Colonic mucosa (tissue), 4 donors: ENCODE measurements around the gene OLFM1. TPM values are rescaled to one million over a fixed set of nuclear protein-coding genes. Genes with fewer than 3 reads are reported as not detected.

Experiments used
- DNase-seq: peaks from one replicate; pipeline ENCODE4 v3.0.0-alpha.2; 2020
- H3K27ac ChIP-seq: fragments of 200-600 bp; one replicate; pipeline ENCODE4 v1.8.0; 2021
- H3K27me3 ChIP-seq: fragments of 200-600 bp; one replicate; pipeline ENCODE4 v1.8.0; 2021
- H3K36me3 ChIP-seq: fragments of 200-600 bp; one replicate; pipeline ENCODE4 v1.8.0; 2021
- H3K4me1 ChIP-seq: fragments of 200-600 bp; one replicate; pipeline ENCODE4 v1.8.0; 2021; ENCODE audit warnings: mild to moderate bottlenecking
- H3K4me3 ChIP-seq: fragments of 200-600 bp; one replicate; pipeline ENCODE4 v1.8.0; 2021
- H3K9ac ChIP-seq, 2 donors: one replicate each; pipeline ENCODE4 v1.7.0; 2013; ENCODE audit warnings: control low read depth in 2 of 2, low read depth in 2 of 2, low read length in 2 of 2
- H3K9me3 ChIP-seq: fragments of 200-600 bp; one replicate; pipeline ENCODE4 v1.8.0; 2021
- CTCF ChIP-seq: fragments of 200-600 bp; IDR thresholded peaks from one replicate; pipeline ENCODE4 v1.8.0; 2022; ENCODE audit warnings: antibody characterized with exemption, mild to moderate bottlenecking
- intact Hi-C: fragments of 100-400 bp; cut with DNase I; formaldehyde crosslinking; loops from one replicate; pipeline ENCODE4 v1.14.1; 2022
- total RNA-seq, 2 donors: library from RNA; stranded (reverse); fragmentation: NEBNext Ultra II Directional in 1 of 2; extraction: Animal tissue kit (Norgen Biotek cat#: 25700) in 1 of 2; gene quantifications; one replicate each; pipeline ENCODE4 v1.2.1, GENCODE V29; 2021
- donor health status: healthy.
- donor health status: DM: no; HTN: no; CAD: no.
- donor health status: DM: no; HTN: no; CAD: no.

Gene OLFM1
- total RNA-seq, 2 donors from 2014 or later: 3.8 to 8.9 TPM

- no peaks in the 10 kb centered on the region for H3K27me3 ChIP-seq
- H3K9me3 ChIP-seq: no peaks in the 10 kb centered on the region
- no peak overlapping the region for H3K4me3 ChIP-seq
- intact Hi-C loops: no loop called here
- no peak for TF ChIP-seq CTCF
- no peak overlapping the region for H3K9ac ChIP-seq
- no peaks in the 10 kb centered on the region for H3K36me3 ChIP-seq
- no peaks in the 10 kb centered on the region for H3K4me1 ChIP-seq
- H3K27ac ChIP-seq: no peak overlapping the region
- no peak for DNase-seq
Measured at GRCh38 chr9:135170535-135170934, 83.1 kb downstream of the OLFM1 start.

Other genes starting within 250 kb of the OLFM1 start
- not detected for gene FCN2, start 206.9 kb upstream of the OLFM1 start, total RNA-seq
- 1 to 10 TPM in 1 of 2 donors, under 1 TPM in 1; 0.79 to 4.6 TPM for gene FCN1, start 169.8 kb upstream of the OLFM1 start, total RNA-seq